Kidney (tissue), 14 donors: ENCODE data around the gene SH2D4B. TPM values are rescaled to one million over a fixed set of nuclear protein-coding genes. Genes with fewer than 3 reads are reported as not detected.
"Not testable (repeated sequence)": the region's sequence is repeated elsewhere in the genome, so short reads cannot be mapped to it uniquely, and the experiment has no call there.

Experiments used
- DNase-seq, 5 donors: peaks; one replicate each; pipeline ENCODE4 v3.0.0-alpha.2; 2013 to 2020
- FAIRE-seq: peaks from 2 replicates; lab custom pipeline; 2012; peaks lifted over from hg19 to GRCh38; lab: Jason Lieb, UNC
- H3K27ac ChIP-seq, 2 donors: one replicate each; pipeline ENCODE4 v1.7.0; 2013; ENCODE audit warnings: low read depth in 2 of 2, low read length in 2 of 2, inconsistent platforms in 1 of 2
- H3K27me3 ChIP-seq: one replicate; pipeline ENCODE4 v1.7.1; 2013; ENCODE audit warnings: low read length, inconsistent platforms; ENCODE audit not compliant: control insufficient read depth, insufficient read depth
- H3K36me3 ChIP-seq, 3 donors: one replicate each; pipeline versions ENCODE4 v1.7.0 to v1.7.1; 2013; ENCODE audit warnings: low read length in 3 of 3, control low read depth in 1 of 3, inconsistent platforms in 1 of 3; ENCODE audit not compliant: insufficient read depth in 3 of 3, control insufficient read depth in 2 of 3
- H3K4me1 ChIP-seq, 3 donors: one replicate each; pipeline versions ENCODE4 v1.7.0 to v1.7.1; 2013; ENCODE audit warnings: low read length in 3 of 3, inconsistent platforms in 1 of 3, low read depth in 1 of 3; ENCODE audit not compliant: control insufficient read depth in 2 of 3, insufficient read depth in 2 of 3
- H3K4me3 ChIP-seq, 3 donors: one replicate each; pipeline versions ENCODE4 v1.7.0 to v1.8.1; 2013; ENCODE audit warnings: low read length in 3 of 3, control low read depth in 1 of 3, inconsistent platforms in 1 of 3
- H3K9ac ChIP-seq, 3 donors: one replicate each; pipeline versions ENCODE4 v1.7.0 to v1.7.1; 2013; ENCODE audit warnings: low read length in 3 of 3, control low read depth in 1 of 3, inconsistent platforms in 1 of 3
- H3K9me3 ChIP-seq, 3 donors: one replicate each; pipeline versions ENCODE4 v1.7.0 to v1.7.1; 2013; ENCODE audit warnings: low read length in 3 of 3, control low read depth in 1 of 3, inconsistent platforms in 1 of 3; ENCODE audit not compliant: control insufficient read depth in 2 of 3, insufficient read depth in 1 of 3
- intact Hi-C: fragments of 100-400 bp; cut with DNase I; formaldehyde crosslinking; loops from one replicate; pipeline ENCODE4 v1.11.1; 2022
- polyA plus RNA-seq: library from polyadenylated mRNA; stranded (reverse); fragments of 350-450 nt; fragmentation: Illumina TruSeq; extraction: RNeasy Lipid Tissue Mini Kit (QIAGEN cat#74804); gene quantifications from one replicate; pipeline ENCODE4 v1.2.3, GENCODE V29; 2014; ENCODE audit warnings: low read depth, low replicate concordance; ENCODE audit not compliant: insufficient read depth
- total RNA-seq: library from RNA; stranded (reverse); fragmentation: NEBNext Ultra II Directional; extraction: Animal tissue kit (Norgen Biotek cat#: 25700); gene quantifications from one replicate; pipeline ENCODE4 v1.2.1, GENCODE V29; 2021
- TF ChIP-seq, protein P1 (sequence below): IDR thresholded peaks from 3 replicates; pipeline ENCODE4 v1.5.1; 2012; ENCODE audit warnings: mild to moderate bottlenecking, moderate library complexity, borderline replicate concordance; ENCODE audit not compliant: insufficient read depth; ENCODE audit errors: extremely low read depth
- donor health status: control.
- donor health status: control.
- donor health status: control.
- donor health status: control.
- donor health status: control.
- donor health status: DM: yes; HTN: yes; CAD: no.
- donor health status: Normal renal cell carcinoma (clear cell type).

SH2D4B gene
- total and polyA plus RNA-seq, 2 donors from 2014 or later, result 0.09 TPM; not detected in 1

GRCh38 chr10:80530816-80531215 is 6.9 kb upstream of the SH2D4B start:
- no peaks in the 10 kb centered on the region for H3K36me3 ChIP-seq

DNA sequence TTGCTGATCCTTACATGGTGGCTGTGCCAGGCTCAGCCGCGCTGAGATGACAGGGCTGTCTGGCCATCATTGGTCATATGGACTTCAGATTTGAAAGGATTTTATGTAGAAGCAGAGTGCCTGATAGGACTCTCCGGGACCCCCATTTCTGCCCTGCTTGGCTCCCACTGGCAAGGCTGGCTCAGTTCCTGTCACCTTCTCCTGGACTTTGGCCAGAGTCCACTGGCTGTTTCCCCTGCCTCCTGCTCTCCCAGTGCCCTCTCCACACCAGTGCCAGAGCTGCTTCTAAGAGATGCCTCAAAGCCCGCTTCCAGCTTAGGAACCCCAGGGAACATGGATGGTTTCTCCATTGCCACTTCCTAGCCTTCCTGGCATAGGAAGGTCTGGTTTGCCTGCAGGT is 5.1 kb upstream of the SH2D4B start:
- H3K4me3 ChIP-seq, result no peak overlapping the region
- FAIRE-seq (no peak), DNase-seq (peak in 1 of 5 donors; percentile 22)
- H3K27ac ChIP-seq, result no peak overlapping the region
- TF ChIP-seq, protein P1, sequence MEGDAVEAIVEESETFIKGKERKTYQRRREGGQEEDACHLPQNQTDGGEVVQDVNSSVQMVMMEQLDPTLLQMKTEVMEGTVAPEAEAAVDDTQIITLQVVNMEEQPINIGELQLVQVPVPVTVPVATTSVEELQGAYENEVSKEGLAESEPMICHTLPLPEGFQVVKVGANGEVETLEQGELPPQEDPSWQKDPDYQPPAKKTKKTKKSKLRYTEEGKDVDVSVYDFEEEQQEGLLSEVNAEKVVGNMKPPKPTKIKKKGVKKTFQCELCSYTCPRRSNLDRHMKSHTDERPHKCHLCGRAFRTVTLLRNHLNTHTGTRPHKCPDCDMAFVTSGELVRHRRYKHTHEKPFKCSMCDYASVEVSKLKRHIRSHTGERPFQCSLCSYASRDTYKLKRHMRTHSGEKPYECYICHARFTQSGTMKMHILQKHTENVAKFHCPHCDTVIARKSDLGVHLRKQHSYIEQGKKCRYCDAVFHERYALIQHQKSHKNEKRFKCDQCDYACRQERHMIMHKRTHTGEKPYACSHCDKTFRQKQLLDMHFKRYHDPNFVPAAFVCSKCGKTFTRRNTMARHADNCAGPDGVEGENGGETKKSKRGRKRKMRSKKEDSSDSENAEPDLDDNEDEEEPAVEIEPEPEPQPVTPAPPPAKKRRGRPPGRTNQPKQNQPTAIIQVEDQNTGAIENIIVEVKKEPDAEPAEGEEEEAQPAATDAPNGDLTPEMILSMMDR, result no peak
- H3K9ac ChIP-seq, result no peak overlapping the region
- H3K27me3 ChIP-seq, result no peaks in the 10 kb centered on the region
- no peaks in the 10 kb centered on the region for H3K9me3 ChIP-seq
- H3K4me1 ChIP-seq, result no peaks in the 10 kb centered on the region
- intact Hi-C loops, result no loop called here
- H3K36me3 ChIP-seq, result no peaks in the 10 kb centered on the region

More at GRCh38 chr10:80530816-80531215, 6.9 kb upstream of the SH2D4B start:
- H3K9me3 ChIP-seq, result no peaks in the 10 kb centered on the region
- TF ChIP-seq, protein P1, result no peak
- no peak for DNase-seq
- intact Hi-C loops, result no loop called here
- peaks cover 0 to 5% (median 3%) of the 10 kb centered on the region in 3 donors for H3K4me1 ChIP-seq
- H3K27ac ChIP-seq, result no peak overlapping the region
- H3K9ac ChIP-seq, result no peak overlapping the region
- no peak overlapping the region for H3K4me3 ChIP-seq
- no peaks in the 10 kb centered on the region for H3K27me3 ChIP-seq
- FAIRE-seq, result no peak

- H3K27me3 ChIP-seq, H3K4me1 ChIP-seq, H3K9ac ChIP-seq, H3K4me3 ChIP-seq, intact Hi-C loops, H3K27ac ChIP-seq, H3K9me3 ChIP-seq, H3K36me3 ChIP-seq, FAIRE-seq: not testable (repeated sequence)
- DNase-seq, result peak in 1 of 5 donors; percentile 4
These were observed 3.6 kb upstream of the SH2D4B start for GRCh38 chr10:80534059-80534458.

GRCh38 chr10:80534646-80535045 is 3.1 kb upstream of the SH2D4B start:
- intact Hi-C loops, H3K9me3 ChIP-seq, H3K9ac ChIP-seq, FAIRE-seq, H3K36me3 ChIP-seq, H3K4me3 ChIP-seq, DNase-seq, H3K27ac ChIP-seq, H3K4me1 ChIP-seq, H3K27me3 ChIP-seq: not testable (repeated sequence)
